Activated CD4-positive, alpha-beta T cell treated with anti-CD3 and anti-CD28 coated beads, Interleukin-2, amount 10 ng/mL, durations not matched to agents 24 days and 14 days (primary cell): ENCODE results near the gene BMI1. TPM values are rescaled to one million over a fixed set of nuclear protein-coding genes. Genes with fewer than 3 reads are reported as not detected.

ENCODE experiments used
- DNase-seq: peaks from one replicate; pipeline ENCODE4 v3.0.0; 2022
- H3K27ac Mint-ChIP-seq: one replicate; pipeline ENCODE4 v1.8.0; 2022; ENCODE audit warnings: mild to moderate bottlenecking, mixed read lengths
- H3K27me3 Mint-ChIP-seq: one replicate; pipeline ENCODE4 v1.8.0; 2022; ENCODE audit warnings: mixed read lengths
- H3K36me3 Mint-ChIP-seq: one replicate; pipeline ENCODE4 v1.8.0; 2022; ENCODE audit warnings: low read depth, mild to moderate bottlenecking, mixed read lengths
- H3K4me1 Mint-ChIP-seq: one replicate; pipeline ENCODE4 v1.8.0; 2021; ENCODE audit warnings: mixed read lengths
- H3K4me3 Mint-ChIP-seq: one replicate; pipeline ENCODE4 v1.8.0; 2022; ENCODE audit warnings: mild to moderate bottlenecking, moderate library complexity, mixed read lengths
- H3K9me3 Mint-ChIP-seq: one replicate; pipeline ENCODE4 v1.8.0; 2021; ENCODE audit warnings: mixed read lengths
- intact Hi-C: fragments of 100-400 bp; cut with micrococcal nuclease; formaldehyde crosslinking; loops from one replicate; pipeline ENCODE4 v1.15.1; 2023
- total RNA-seq: library from RNA; stranded (reverse); gene quantifications from 2 replicates; pipeline ENCODE4 v1.2.3, GENCODE V29; 2022

BMI1 gene
- total RNA-seq, 1 donor from 2014 or later: 55.6 TPM

- DNase-seq: peak; percentile 57
- Mint-ChIP-seq H3K4me1 (peaks cover 27% of the 10 kb centered on the region), H3K27me3 (peaks cover 2% of the 10 kb centered on the region), H3K4me3 (peak overlapping the region; percentile 87), H3K9me3 (no peaks in the 10 kb centered on the region), H3K27ac (peak overlapping the region; percentile 94), H3K36me3 (peaks cover 11% of the 10 kb centered on the region)
- intact Hi-C loops: loop anchor here (1.0 to 5.0 kb wide), 3 partner anchors 86 to 367 kb away; no protein-coding TSS in a partner anchor
Measured at GRCh38 chr10:22314852-22315251, 6.0 kb upstream of the BMI1 start.

DNA sequence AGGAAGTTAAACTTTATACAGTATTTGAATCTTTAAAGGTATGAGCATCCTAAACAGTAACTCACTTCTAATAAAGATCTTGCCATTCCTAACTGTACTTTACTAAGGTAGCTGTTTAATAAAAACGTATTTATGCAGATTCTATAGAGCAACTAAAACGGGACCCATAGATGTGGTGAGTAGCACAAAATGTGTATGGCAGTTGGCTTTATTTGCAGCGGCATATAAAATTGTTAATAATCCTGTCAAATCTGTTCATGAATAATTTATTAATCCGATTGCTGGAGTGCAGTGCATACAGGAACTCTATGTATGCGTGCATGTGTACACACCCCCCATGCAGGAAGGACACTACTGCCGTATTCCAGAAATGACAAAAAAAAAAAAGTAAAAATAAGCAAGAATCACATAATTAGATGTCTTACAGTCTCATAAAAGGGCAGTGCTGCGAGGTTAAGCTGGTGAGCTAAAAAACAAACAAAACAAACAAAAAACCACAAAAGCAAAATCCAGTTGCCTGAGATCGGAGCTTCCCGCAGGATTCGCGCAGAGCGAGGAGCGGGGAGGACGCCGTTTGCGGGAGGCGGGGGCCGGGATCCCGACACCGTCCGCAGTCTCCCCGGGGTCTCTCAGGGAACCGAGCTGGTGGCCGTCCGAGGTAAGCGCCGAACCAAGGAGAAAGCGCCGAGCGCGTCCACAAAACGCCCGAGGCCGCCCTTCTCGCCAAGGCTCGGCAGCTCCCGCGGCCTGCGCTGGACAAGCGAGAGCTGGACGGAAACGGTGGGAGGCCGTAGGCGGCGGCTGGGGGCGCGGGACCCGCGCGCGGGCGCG lies 5.2 kb upstream of the BMI1 start:
- intact Hi-C loops: loop anchor here (1.0 to 5.0 kb wide), 5 partner anchors 63 to 367 kb away; partner anchors contain the start of gene DNAJC1
- Mint-ChIP-seq H3K36me3 (peaks cover 15% of the 10 kb centered on the region), H3K9me3 (no peaks in the 10 kb centered on the region), H3K27ac (peak overlapping the region; percentile 94), H3K27me3 (peaks cover 2% of the 10 kb centered on the region), H3K4me1 (peaks cover 31% of the 10 kb centered on the region), H3K4me3 (peak overlapping the region; percentile 87)
- DNase-seq: no peak

DNA sequence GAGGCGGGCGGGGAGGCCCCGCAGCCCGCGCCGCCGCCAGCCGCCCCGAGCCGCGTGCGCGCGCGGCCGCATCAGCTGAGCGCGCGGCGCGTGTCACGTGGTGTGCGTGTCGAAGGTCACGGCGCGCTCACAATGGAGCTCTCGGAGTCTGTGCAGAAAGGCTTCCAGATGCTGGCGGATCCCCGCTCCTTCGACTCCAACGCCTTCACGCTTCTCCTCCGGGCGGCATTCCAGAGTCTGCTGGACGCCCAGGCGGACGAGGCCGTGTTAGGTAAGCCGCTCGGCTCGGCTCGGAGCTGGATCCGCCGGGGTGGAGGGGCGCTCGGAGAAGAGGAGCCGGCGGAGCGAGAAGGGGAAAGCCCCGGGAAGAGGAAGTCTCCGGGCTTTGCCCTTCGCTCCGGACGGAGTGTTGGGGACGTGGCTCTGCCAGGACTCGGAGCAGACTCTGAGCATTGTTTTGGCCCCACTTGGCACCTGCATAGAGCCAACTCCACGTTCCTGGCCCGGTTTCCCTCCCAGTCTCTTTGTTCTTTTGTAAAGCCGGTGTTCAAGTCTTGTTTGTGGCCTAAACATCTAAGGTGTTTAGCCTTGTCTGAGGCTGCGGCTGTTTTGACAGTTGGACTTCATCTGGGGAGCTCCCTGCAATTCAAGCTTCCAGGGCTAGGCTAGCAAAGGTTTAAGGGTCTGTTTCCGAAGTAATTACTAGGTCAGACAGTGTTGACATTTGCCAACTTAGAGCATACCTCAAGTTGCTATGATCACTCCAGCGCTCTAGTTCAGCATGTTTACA lies 4.4 kb upstream of the BMI1 start, which contains the start of gene COMMD3:
TSS of gene COMMD3 (plus strand) at position 103 of the 790 bp plus-strand sequence. CDS start at position 133, 30 bp downstream.
- H3K4me1 Mint-ChIP-seq: peaks cover 29% of the 10 kb centered on the region
- intact Hi-C loops: loop anchor here (1.0 to 5.0 kb wide), 4 partner anchors 64 to 366 kb away; partner anchors contain the start of gene DNAJC1
- H3K36me3 Mint-ChIP-seq: peaks cover 15% of the 10 kb centered on the region
- DNase-seq: peak; percentile 95
- H3K4me3 Mint-ChIP-seq: peak within 1 kb of the TSS; percentile 87
- no peaks in the 10 kb centered on the region for H3K9me3 Mint-ChIP-seq
- peak within 1 kb of the TSS; percentile 94 for H3K27ac Mint-ChIP-seq
- H3K27me3 Mint-ChIP-seq: no peaks in the 10 kb centered on the region

GRCh38 chr10:22317076-22317370 lies 3.9 kb upstream of the BMI1 start:
- intact Hi-C loops: loop anchor here (2.0 to 5.0 kb wide), 3 partner anchors 255 to 365 kb away; partner anchors contain the start of gene DNAJC1
- Mint-ChIP-seq H3K27me3 (peaks cover 1% of the 10 kb centered on the region), H3K9me3 (no peaks in the 10 kb centered on the region), H3K4me3 (peak overlapping the region; percentile 87), H3K27ac (peak overlapping the region; percentile 93), H3K36me3 (peaks cover 15% of the 10 kb centered on the region), H3K4me1 (peaks cover 27% of the 10 kb centered on the region)
- no peak for DNase-seq

- peaks cover 11% of the 10 kb centered on the region for H3K27me3 Mint-ChIP-seq
- peak; percentile 42 for DNase-seq
- H3K4me3 Mint-ChIP-seq: peak overlapping the region; percentile 65
- peaks cover 33% of the 10 kb centered on the region for H3K4me1 Mint-ChIP-seq
- no peak overlapping the region for H3K27ac Mint-ChIP-seq
- H3K36me3 Mint-ChIP-seq: peaks cover 19% of the 10 kb centered on the region
- intact Hi-C loops: loop anchor here (2.0 to 5.0 kb wide), 3 partner anchors 254 to 364 kb away; partner anchors contain the start of gene DNAJC1
- no peaks in the 10 kb centered on the region for H3K9me3 Mint-ChIP-seq
Measured at GRCh38 chr10:22317771-22318565, 2.9 kb upstream of the BMI1 start.

- intact Hi-C loops: loop anchor here (5.0 kb wide), 2 partner anchors 254 to 364 kb away; no protein-coding TSS in a partner anchor
- no peak for DNase-seq
- H3K9me3 Mint-ChIP-seq: no peaks in the 10 kb centered on the region
- H3K4me1 Mint-ChIP-seq: peaks cover 40% of the 10 kb centered on the region
- peaks cover 19% of the 10 kb centered on the region for H3K27me3 Mint-ChIP-seq
- peaks cover 21% of the 10 kb centered on the region for H3K36me3 Mint-ChIP-seq
- H3K27ac Mint-ChIP-seq: no peak overlapping the region
- H3K4me3 Mint-ChIP-seq: peak overlapping the region; percentile 48
Measured at GRCh38 chr10:22318772-22319171, 2.1 kb upstream of the BMI1 start.

DNA sequence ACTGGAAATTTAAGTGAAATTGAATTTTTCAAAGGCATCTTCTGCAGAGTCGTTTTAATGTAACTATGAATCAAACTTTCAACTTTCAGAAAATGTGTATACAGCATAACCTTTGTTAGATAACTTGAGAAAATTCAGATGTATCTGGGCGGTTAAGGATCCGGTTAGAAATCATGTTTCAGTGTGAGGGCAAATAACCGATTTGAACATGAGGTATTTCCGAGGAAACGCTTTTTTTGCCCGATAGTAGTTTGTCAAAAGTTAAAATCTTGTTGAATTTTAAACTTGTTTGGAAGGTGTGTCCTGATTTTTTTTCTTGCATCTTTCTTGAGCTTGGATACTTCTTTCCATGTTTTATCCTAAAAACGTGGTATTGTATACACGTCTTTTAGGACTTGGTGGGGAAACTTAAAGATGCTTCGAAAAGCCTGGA lies 1.3 kb upstream of the BMI1 start:
- H3K4me3 Mint-ChIP-seq: peak overlapping the region; percentile 84
- H3K27me3 Mint-ChIP-seq: peaks cover 27% of the 10 kb centered on the region
- H3K36me3 Mint-ChIP-seq: peaks cover 24% of the 10 kb centered on the region

GRCh38 chr10:22319980-22320558 lies 830 bp upstream of the BMI1 start:
- Mint-ChIP-seq H3K9me3 (no peaks in the 10 kb centered on the region), H3K36me3 (peaks cover 28% of the 10 kb centered on the region), H3K4me1 (peaks cover 48% of the 10 kb centered on the region), H3K27ac (peak overlapping the region; percentile 92), H3K4me3 (peak overlapping the region; percentile 84), H3K27me3 (peaks cover 32% of the 10 kb centered on the region)
- intact Hi-C loops: loop anchor here (5.0 kb wide), 5 partner anchors 117 to 793 kb away; partner anchors contain the start of genes PIP4K2A and SKIDA1
- DNase-seq: peak; percentile 62

More for the DNA sequence above, 1.3 kb upstream of the BMI1 start:
- DNase-seq: peak; percentile 48
- H3K27ac Mint-ChIP-seq: peak overlapping the region; percentile 92
- H3K9me3 Mint-ChIP-seq: no peaks in the 10 kb centered on the region
- intact Hi-C loops: loop anchor here (5.0 kb wide), 2 partner anchors 253 to 363 kb away; no protein-coding TSS in a partner anchor
- peaks cover 47% of the 10 kb centered on the region for H3K4me1 Mint-ChIP-seq

GRCh38 chr10:22321156-22321923 lies 441 bp downstream of the BMI1 start:
- peaks cover 47% of the 10 kb centered on the region for H3K4me1 Mint-ChIP-seq
- H3K27me3 Mint-ChIP-seq: peaks cover 34% of the 10 kb centered on the region
- peaks cover 29% of the 10 kb centered on the region for H3K36me3 Mint-ChIP-seq
- peak; percentile 89 for DNase-seq
- intact Hi-C loops: loop anchor here (1.0 to 5.0 kb wide), 5 partner anchors 19 to 794 kb away; partner anchors contain the start of genes PIP4K2A and SKIDA1
- peak overlapping the region; percentile 92 for H3K27ac Mint-ChIP-seq
- no peaks in the 10 kb centered on the region for H3K9me3 Mint-ChIP-seq
- peak overlapping the region; percentile 83 for H3K4me3 Mint-ChIP-seq

- peaks cover 34% of the 10 kb centered on the region for H3K27me3 Mint-ChIP-seq
- peaks cover 47% of the 10 kb centered on the region for H3K4me1 Mint-ChIP-seq
- peak; percentile 69 for DNase-seq
- H3K27ac Mint-ChIP-seq: peak overlapping the region; percentile 90
- intact Hi-C loops: loop anchor here (1.0 to 5.0 kb wide), 5 partner anchors 18 to 795 kb away; partner anchors contain the start of genes PIP4K2A and SKIDA1
- H3K9me3 Mint-ChIP-seq: no peaks in the 10 kb centered on the region
- H3K36me3 Mint-ChIP-seq: peaks cover 34% of the 10 kb centered on the region
- H3K4me3 Mint-ChIP-seq: peak overlapping the region; percentile 86
Measured at GRCh38 chr10:22321924-22322640, 1.2 kb downstream of the BMI1 start.

DNA sequence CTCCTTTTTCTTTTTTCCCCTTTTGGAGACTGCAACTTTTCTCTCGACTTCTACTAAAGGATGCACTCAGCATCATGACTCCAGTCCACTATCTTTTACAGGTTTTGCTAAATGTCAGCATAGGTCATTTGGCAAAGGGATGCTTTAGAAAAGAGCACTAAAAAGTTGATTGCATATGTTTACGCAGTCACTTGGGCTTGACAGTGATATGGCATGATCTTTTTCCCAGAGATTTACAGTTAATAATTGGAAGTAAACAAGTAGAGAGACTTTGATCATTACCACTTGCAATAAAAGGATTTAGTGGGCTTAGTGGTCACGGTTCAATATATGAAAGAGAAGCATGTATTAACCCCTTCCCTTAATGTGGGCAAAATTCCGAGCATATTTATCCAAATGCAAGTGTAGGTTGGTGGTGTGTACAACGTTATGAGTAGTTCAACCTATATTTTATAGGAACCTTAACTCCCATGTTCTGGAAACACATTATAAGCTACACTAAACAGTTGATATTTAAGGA lies 1.8 kb downstream of the BMI1 start:
- Mint-ChIP-seq H3K36me3 (peaks cover 35% of the 10 kb centered on the region), H3K27me3 (peaks cover 34% of the 10 kb centered on the region), H3K9me3 (no peaks in the 10 kb centered on the region), H3K4me3 (peak overlapping the region; percentile 86), H3K4me1 (peaks cover 44% of the 10 kb centered on the region), H3K27ac (peak overlapping the region; percentile 90)
- intact Hi-C loops: loop anchor here (5.0 kb wide), 3 partner anchors 115 to 795 kb away; partner anchors contain the start of genes PIP4K2A and SKIDA1
- no peak for DNase-seq
